CD4-positive, CD25-positive, alpha-beta regulatory T cell (primary cell): Measurements from ENCODE around the gene PDE2A. TPM values are rescaled to one million over a fixed set of nuclear protein-coding genes. Genes with fewer than 3 reads are reported as not detected.

ENCODE experiments used
- ATAC-seq, 2 donors: fragments of 150-1000 bp; cut with Tn5 transposase; one replicate each; pipeline ENCODE4 v1.10.0; 2021; ENCODE audit warnings: low read depth in 2 of 2, moderate number of reproducible peaks in 2 of 2, moderate library complexity in 1 of 2
- DNase-seq, 3 donors: peaks; one replicate each; pipeline versions ENCODE4 v3.0.0 to v3.0.0-alpha.2; 2012 to 2022; ENCODE audit warnings: mixed read lengths in 1 of 3
- H3K27ac ChIP-seq: one replicate; pipeline ENCODE4 v1.7.0; 2013; ENCODE audit warnings: mild to moderate bottlenecking, low read length; ENCODE audit not compliant: insufficient read depth, poor library complexity, severe bottlenecking
- H3K27me3 ChIP-seq: one replicate; pipeline ENCODE4 v1.7.0; 2013; ENCODE audit warnings: low read length; ENCODE audit not compliant: control insufficient read depth, insufficient read depth
- H3K36me3 ChIP-seq: one replicate; pipeline ENCODE4 v1.7.0; 2013; ENCODE audit warnings: mild to moderate bottlenecking, low read length, moderate library complexity; ENCODE audit not compliant: control insufficient read depth, insufficient read depth
- H3K4me1 ChIP-seq: 2 replicates; pipeline ENCODE4 v1.7.0; 2013; ENCODE audit warnings: mild to moderate bottlenecking, low read length; ENCODE audit not compliant: insufficient read depth, control insufficient read depth, poor library complexity, severe bottlenecking
- H3K4me3 ChIP-seq: one replicate; pipeline ENCODE4 v1.7.0; 2013; ENCODE audit warnings: low read depth, mild to moderate bottlenecking, low read length, moderate library complexity
- H3K9me3 ChIP-seq, 2 experiments: 1 replicate in 1 of 2; 2 replicates in 1 of 2; pipeline ENCODE4 v1.7.0; 2013; ENCODE audit warnings: low read length in 2 of 2, mild to moderate bottlenecking in 1 of 2, moderate library complexity in 1 of 2; ENCODE audit not compliant: control insufficient read depth in 2 of 2
- H3K27ac Mint-ChIP-seq, 3 donors: one replicate each; pipeline ENCODE4 v1.8.0; 2020 to 2022; ENCODE audit warnings: mild to moderate bottlenecking in 3 of 3, mixed read lengths in 3 of 3, moderate library complexity in 2 of 3
- H3K27me3 Mint-ChIP-seq: one replicate; pipeline ENCODE4 v1.8.0; 2022; ENCODE audit warnings: mild to moderate bottlenecking, mixed read lengths
- H3K36me3 Mint-ChIP-seq: one replicate; pipeline ENCODE4 v1.8.0; 2020; ENCODE audit warnings: mixed read lengths
- H3K4me1 Mint-ChIP-seq, 4 donors: one replicate each; pipeline ENCODE4 v1.8.0; 2020 to 2022; ENCODE audit warnings: mixed read lengths in 4 of 4, mild to moderate bottlenecking in 1 of 4
- H3K4me3 Mint-ChIP-seq, 4 donors: one replicate each; pipeline ENCODE4 v1.8.0; 2020 to 2022; ENCODE audit warnings: mild to moderate bottlenecking in 4 of 4, mixed read lengths in 4 of 4, moderate library complexity in 3 of 4
- H3K9me3 Mint-ChIP-seq, 7 donors: one replicate each; pipeline ENCODE4 v1.8.0; 2020 to 2022; ENCODE audit warnings: mixed read lengths in 7 of 7, mild to moderate bottlenecking in 3 of 7, moderate library complexity in 2 of 7
- polyA plus RNA-seq, 4 donors: library from polyadenylated mRNA; unstranded; fragments of 300-500 nt; fragmentation: Illumina TruSeq; gene quantifications; one replicate each; pipeline ENCODE4 v1.2.3, GENCODE V29; 2021
- total RNA-seq: library from RNA; stranded (reverse); gene quantifications from one replicate; pipeline ENCODE4 v1.2.3, GENCODE V29; 2022

The PDE2A gene
- total and polyA plus RNA-seq, 5 donors from 2014 or later: 6.7 TPM; not detected in 4

- no peak overlapping the region for H3K27ac Mint-ChIP-seq
- Histone ChIP-seq H3K27ac (no peak overlapping the region), H3K36me3 (no peaks in the 10 kb centered on the region), H3K27me3 (no peaks in the 10 kb centered on the region), H3K4me1 (no peaks in the 10 kb centered on the region), H3K4me3 (no peak overlapping the region), H3K9me3 (no peaks in the 10 kb centered on the region)
- no peaks in the 10 kb centered on the region for H3K36me3 Mint-ChIP-seq
- H3K9me3 Mint-ChIP-seq: peaks cover 0 to 1% (median 0%) of the 10 kb centered on the region in 7 donors
- peaks cover 21% of the 10 kb centered on the region for H3K27me3 Mint-ChIP-seq
- H3K4me1 Mint-ChIP-seq: peaks cover 0 to 6% (median 2%) of the 10 kb centered on the region in 4 donors
- peak in 1 of 3 donors; percentile 49 for DNase-seq
- no peak overlapping the region for H3K4me3 Mint-ChIP-seq
- peak in 1 of 2 donors; percentile 22 for ATAC-seq
These were observed 65.2 kb downstream of the PDE2A start for GRCh38 chr11:72609045-72609444.

- no peak for ATAC-seq
- Histone ChIP-seq H3K9me3 (no peaks in the 10 kb centered on the region), H3K4me3 (no peak overlapping the region), H3K27ac (no peak overlapping the region), H3K36me3 (no peaks in the 10 kb centered on the region), H3K4me1 (no peaks in the 10 kb centered on the region), H3K27me3 (no peaks in the 10 kb centered on the region)
- peaks cover 0 to 1% (median 0%) of the 10 kb centered on the region in 7 donors for H3K9me3 Mint-ChIP-seq
- DNase-seq: no peak
- H3K4me3 Mint-ChIP-seq: no peak overlapping the region
- no peak overlapping the region for H3K27ac Mint-ChIP-seq
- peaks cover 12% of the 10 kb centered on the region for H3K27me3 Mint-ChIP-seq
- H3K36me3 Mint-ChIP-seq: no peaks in the 10 kb centered on the region
- no peaks in the 10 kb centered on the region for H3K4me1 Mint-ChIP-seq
These were observed 66.7 kb downstream of the PDE2A start for GRCh38 chr11:72607496-72607895.

DNA sequence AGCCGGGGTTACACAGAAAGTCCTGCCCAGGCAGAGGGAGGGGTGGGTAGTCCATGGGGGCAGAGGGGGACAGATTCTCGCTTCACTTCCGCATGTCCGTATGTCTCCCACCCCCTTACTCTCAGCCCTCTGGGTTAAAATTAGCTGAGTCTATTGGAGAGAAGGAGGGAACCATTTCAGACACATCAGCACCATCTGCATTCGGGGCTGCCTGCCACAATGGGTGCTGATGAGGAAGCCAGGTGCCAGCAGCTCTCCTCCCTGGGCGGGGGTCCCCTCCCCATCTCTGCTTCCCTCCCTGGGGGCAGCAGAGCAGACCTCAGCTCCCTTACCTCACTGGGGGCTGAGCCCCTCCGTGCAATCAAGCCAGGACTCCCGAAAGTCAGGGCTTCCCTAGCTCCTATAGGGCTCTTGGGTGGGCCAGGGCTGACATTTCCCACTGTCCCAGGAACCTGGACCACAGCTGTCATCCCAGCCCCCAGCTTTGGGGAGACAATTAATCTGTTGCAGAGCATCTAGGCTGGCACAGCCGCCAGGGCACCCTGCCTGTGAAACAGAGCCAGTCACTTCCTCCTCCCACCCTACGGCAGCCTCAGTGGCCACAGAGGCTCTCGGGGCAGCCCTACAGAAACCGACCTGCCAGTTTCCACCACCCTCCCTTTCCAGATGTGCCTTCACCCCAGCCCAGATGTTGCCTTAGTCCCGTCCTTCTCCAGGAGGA is 67.3 kb downstream of the PDE2A start:
- Histone ChIP-seq H3K4me3 (no peak overlapping the region), H3K9me3 (no peaks in the 10 kb centered on the region), H3K4me1 (no peaks in the 10 kb centered on the region), H3K36me3 (no peaks in the 10 kb centered on the region), H3K27me3 (no peaks in the 10 kb centered on the region), H3K27ac (no peak overlapping the region)
- Mint-ChIP-seq H3K9me3 (peaks cover 0 to 1% (median 0%) of the 10 kb centered on the region in 7 donors), H3K4me3 (no peak overlapping the region), H3K4me1 (no peaks in the 10 kb centered on the region), H3K36me3 (no peaks in the 10 kb centered on the region), H3K27me3 (peaks cover 12% of the 10 kb centered on the region), H3K27ac (no peak overlapping the region)
- ATAC-seq (no peak), DNase-seq (no peak)

DNA sequence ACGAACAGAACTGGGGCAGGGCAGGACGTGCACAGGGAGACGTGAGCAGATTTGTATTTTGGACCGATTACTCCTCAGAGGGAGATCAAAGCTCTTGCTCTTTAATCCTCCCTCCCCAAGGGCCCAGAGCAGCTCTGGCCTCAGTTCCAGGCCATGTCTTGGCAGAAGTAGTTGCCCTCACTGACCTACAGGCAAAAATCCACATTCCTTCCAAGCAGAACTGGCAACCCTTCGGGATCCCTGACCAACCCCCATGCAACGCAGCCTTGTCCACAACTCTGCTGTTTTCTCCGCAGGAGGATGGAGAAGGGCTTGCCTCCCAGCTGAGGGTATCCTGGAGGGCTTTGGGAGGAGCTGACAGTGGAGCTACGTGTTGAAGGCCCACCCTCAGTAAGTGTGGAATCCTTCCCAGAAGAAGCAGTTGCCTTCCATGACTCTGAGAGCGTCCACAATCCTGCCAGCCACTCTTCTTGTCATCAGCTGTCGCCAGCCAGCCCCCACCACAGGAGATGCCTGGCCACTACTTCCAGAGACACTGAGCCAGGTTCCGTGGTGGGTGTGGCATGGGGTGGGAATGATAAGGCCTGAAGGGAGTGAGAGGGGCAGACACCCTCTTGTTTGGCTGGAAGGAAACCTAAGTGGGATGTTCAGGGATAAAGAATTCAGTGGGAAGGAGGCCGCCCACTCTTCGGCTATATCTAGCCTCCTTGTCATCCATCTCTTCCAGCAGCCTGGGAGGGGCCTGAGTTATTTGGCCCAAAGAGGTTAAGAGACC is 68.1 kb downstream of the PDE2A start:
- H3K27ac Mint-ChIP-seq: no peak overlapping the region
- H3K27ac ChIP-seq: no peak overlapping the region
- no peak for ATAC-seq
- no peaks in the 10 kb centered on the region for H3K36me3 Mint-ChIP-seq
- peaks cover 0 to 1% (median 0%) of the 10 kb centered on the region in 7 donors for H3K9me3 Mint-ChIP-seq
- H3K4me1 Mint-ChIP-seq: no peaks in the 10 kb centered on the region
- peaks cover 15% of the 10 kb centered on the region for H3K27me3 Mint-ChIP-seq
- H3K9me3 ChIP-seq: no peaks in the 10 kb centered on the region
- no peaks in the 10 kb centered on the region for H3K27me3 ChIP-seq
- no peak for DNase-seq
- H3K36me3 ChIP-seq: no peaks in the 10 kb centered on the region
- no peaks in the 10 kb centered on the region for H3K4me1 ChIP-seq
- no peak overlapping the region for H3K4me3 Mint-ChIP-seq
- H3K4me3 ChIP-seq: no peak overlapping the region

DNA sequence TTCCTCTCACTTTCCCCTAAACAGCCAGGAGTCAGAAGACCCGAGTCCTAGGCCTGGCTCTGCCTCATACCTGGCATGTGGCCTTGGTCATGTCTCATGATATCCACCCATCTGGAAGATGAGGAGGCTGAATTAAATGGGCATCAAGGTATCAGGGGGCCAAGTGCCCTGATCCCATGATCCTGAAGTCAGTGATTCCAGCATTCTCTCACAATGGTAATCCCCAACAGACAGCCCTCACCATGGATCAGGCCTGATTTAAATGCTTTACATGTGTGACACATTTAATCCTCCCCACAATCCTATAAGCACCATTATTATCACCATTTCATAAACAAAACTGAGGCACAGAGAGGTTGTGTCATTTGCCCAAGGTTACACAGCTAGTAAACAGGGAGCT is 70.0 kb downstream of the PDE2A start:
- H3K27me3 ChIP-seq: no peaks in the 10 kb centered on the region

DNA sequence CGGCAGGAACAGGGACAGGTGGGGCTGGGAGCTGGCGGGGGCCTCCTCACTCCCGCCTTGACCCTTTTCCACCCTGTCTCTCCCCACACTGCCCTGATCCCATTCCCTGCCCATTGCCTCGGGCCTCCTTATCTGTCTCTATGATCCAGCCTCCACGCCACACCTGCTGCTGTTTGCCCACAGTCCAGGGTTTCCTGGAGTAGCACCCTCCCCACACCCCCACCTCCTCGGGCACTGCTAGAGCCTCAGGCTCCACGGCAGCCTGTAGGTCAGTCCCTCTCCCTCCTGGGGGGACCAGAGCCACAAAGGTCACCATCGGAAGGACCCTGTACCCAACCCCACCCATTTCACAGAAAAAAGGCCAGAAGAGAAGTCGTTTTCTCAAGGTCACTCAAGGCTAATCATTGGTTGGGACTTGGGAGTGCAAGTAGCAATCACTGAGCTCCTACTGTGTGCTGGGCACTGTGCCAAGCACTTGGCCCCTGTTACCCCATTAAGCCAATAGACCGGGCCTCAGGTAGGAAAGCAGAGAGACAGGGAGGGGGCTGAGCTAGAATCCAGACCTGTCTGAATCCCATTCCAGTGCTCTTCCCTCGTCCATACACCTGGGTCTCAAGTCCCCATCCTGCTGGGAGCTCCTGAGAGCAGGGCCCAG is 71.8 kb downstream of the PDE2A start:
- Mint-ChIP-seq H3K9me3 (no peaks in the 10 kb centered on the region), H3K36me3 (no peaks in the 10 kb centered on the region), H3K27me3 (peaks cover 14% of the 10 kb centered on the region), H3K27ac (peak overlapping the region in 1 of 3 donors; percentile 52), H3K4me1 (peaks cover 0 to 2% (median 0%) of the 10 kb centered on the region in 4 donors), H3K4me3 (no peak overlapping the region)
- H3K9me3 ChIP-seq: no peaks in the 10 kb centered on the region
- ATAC-seq: no peak
- H3K27me3 ChIP-seq: no peaks in the 10 kb centered on the region
- no peaks in the 10 kb centered on the region for H3K4me1 ChIP-seq
- H3K36me3 ChIP-seq: no peaks in the 10 kb centered on the region
- no peak overlapping the region for H3K4me3 ChIP-seq
- no peak overlapping the region for H3K27ac ChIP-seq
- DNase-seq: no peak

More for the DNA sequence above, 70.0 kb downstream of the PDE2A start:
- H3K27ac ChIP-seq: no peak overlapping the region
- Mint-ChIP-seq H3K36me3 (no peaks in the 10 kb centered on the region), H3K4me1 (peaks cover 0 to 2% (median 0%) of the 10 kb centered on the region in 4 donors), H3K9me3 (no peaks in the 10 kb centered on the region), H3K27me3 (peaks cover 13% of the 10 kb centered on the region), H3K27ac (no peak overlapping the region), H3K4me3 (no peak overlapping the region)
- no peaks in the 10 kb centered on the region for H3K9me3 ChIP-seq
- ATAC-seq: no peak
- DNase-seq: no peak
- no peaks in the 10 kb centered on the region for H3K36me3 ChIP-seq
- H3K4me3 ChIP-seq: no peak overlapping the region
- no peaks in the 10 kb centered on the region for H3K4me1 ChIP-seq

GRCh38 chr11:72600557-72600956 is 73.7 kb downstream of the PDE2A start:
- Mint-ChIP-seq H3K36me3 (no peaks in the 10 kb centered on the region), H3K27me3 (peaks cover 9% of the 10 kb centered on the region), H3K4me1 (peaks cover 0 to 2% (median 0%) of the 10 kb centered on the region in 4 donors), H3K27ac (no peak overlapping the region), H3K4me3 (no peak overlapping the region), H3K9me3 (no peaks in the 10 kb centered on the region)
- H3K36me3 ChIP-seq: no peaks in the 10 kb centered on the region
- no peaks in the 10 kb centered on the region for H3K27me3 ChIP-seq
- H3K27ac ChIP-seq: no peak overlapping the region
- ATAC-seq: no peak
- H3K4me1 ChIP-seq: no peaks in the 10 kb centered on the region
- H3K9me3 ChIP-seq: no peaks in the 10 kb centered on the region
- DNase-seq: no peak
- H3K4me3 ChIP-seq: no peak overlapping the region
